ENCODE data around the gene CEP97.

The CEP97 gene

DNA sequence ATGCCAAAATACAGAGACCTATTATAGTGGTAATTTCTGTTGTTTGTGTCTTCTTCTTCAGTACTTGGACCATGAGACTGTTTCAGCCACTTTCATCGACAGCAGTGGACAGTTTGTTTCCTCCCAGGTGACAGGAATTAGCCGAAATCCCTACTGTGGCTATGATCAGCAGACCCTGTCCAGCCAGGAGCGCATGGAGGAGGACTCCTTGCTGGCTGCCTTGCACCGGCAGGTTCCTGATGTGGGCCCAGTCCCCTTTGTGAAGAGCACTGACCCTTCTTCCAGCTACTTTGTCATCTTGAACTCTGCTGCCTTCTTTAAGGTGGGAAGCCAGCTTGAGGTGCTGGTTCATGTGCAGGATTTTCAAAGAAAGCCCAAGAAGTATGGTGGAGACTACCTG, 76.8 kb downstream of the CEP97 start:
- Mint-ChIP-seq H3K4me3 (no peak overlapping the region), H3K27ac (ENCODE audit: low read depth) (peak overlapping the region; percentile 57), H3K27me3 (no peaks in the 10 kb centered on the region), H3K4me1 (peaks cover 22% of the 10 kb centered on the region), H3K9me3 (no peaks in the 10 kb centered on the region), H3K36me3 (ENCODE audit: insufficient read depth) (peaks cover 37% of the 10 kb centered on the region)
- DNase-seq (ENCODE audit: low spot score in 2 of 2), result no peak
- no peak for ATAC-seq (replicated peaks; ENCODE audit: extremely low read depth, poor library complexity, severe bottlenecking)

DNA sequence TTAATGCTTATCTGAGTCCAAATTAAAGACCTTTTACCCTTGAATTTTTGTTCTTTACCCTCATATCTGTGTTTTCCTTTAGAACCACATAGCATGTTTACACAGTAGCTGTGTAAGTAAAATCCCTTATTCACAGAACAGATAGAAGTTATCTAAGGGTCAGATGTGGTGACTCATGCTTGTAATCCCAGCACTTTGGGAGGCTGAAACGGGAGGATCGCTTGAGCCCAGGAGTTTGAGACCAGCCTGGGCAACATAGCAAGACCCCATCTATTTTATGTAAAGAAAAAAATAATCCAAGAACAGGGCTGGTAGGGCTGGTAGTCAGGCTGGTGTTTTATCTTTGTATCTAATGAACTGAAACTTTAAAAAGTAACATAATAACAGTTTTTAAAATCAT, 77.8 kb downstream of the CEP97 start:
- H3K36me3 Mint-ChIP-seq (ENCODE audit: insufficient read depth), result peaks cover 38% of the 10 kb centered on the region
- no peaks in the 10 kb centered on the region for H3K27me3 Mint-ChIP-seq
- no peak overlapping the region for H3K4me3 Mint-ChIP-seq
- no peaks in the 10 kb centered on the region for H3K9me3 Mint-ChIP-seq
- no peak overlapping the region for H3K27ac Mint-ChIP-seq (ENCODE audit: low read depth)
- H3K4me1 Mint-ChIP-seq, result peaks cover 14% of the 10 kb centered on the region
- no peak for ATAC-seq (replicated peaks; ENCODE audit: extremely low read depth, poor library complexity, severe bottlenecking)
- no peak for DNase-seq (ENCODE audit: low spot score in 2 of 2)

DNA sequence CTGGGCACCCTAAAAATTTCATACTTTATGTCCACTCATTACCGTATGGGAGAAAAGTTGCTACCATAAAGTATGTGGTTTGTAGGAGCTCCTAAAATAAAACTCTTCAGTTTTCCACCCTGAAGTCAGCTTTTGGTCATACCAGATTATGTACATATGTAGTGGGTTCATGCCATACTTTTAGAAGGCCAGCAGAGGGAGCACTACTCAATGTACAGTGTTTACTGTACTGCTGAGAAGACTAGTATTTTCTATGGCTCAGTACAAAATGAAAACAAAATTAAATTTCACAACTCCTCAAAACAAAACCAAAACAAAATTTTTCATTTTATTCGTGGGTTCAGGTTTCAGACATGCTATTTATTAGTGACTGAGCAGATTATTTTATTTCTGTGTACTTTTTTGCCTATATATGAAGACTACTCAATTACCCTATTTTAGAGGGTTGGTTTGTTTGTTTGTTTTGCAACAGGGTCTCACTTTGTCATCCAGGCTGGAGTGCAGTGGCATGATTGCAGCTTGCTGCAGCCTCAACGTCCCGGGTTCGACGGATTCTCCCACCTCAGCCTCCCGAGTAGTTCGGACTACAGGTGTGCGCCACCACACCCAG, 78.9 kb downstream of the CEP97 start:
- H3K9me3 Mint-ChIP-seq, result no peaks in the 10 kb centered on the region
- H3K27me3 Mint-ChIP-seq, result no peaks in the 10 kb centered on the region
- H3K36me3 Mint-ChIP-seq (ENCODE audit: insufficient read depth), result peaks cover 38% of the 10 kb centered on the region
- ATAC-seq (replicated peaks; ENCODE audit: extremely low read depth, poor library complexity, severe bottlenecking) (peak; percentile 99), DNase-seq (ENCODE audit: low spot score in 2 of 2) (peak in 1 of 2 donors; percentile 42)
- H3K27ac Mint-ChIP-seq (ENCODE audit: low read depth), result peak overlapping the region; percentile 78
- H3K4me3 Mint-ChIP-seq, result no peak overlapping the region
- H3K4me1 Mint-ChIP-seq, result peaks cover 14% of the 10 kb centered on the region

DNA sequence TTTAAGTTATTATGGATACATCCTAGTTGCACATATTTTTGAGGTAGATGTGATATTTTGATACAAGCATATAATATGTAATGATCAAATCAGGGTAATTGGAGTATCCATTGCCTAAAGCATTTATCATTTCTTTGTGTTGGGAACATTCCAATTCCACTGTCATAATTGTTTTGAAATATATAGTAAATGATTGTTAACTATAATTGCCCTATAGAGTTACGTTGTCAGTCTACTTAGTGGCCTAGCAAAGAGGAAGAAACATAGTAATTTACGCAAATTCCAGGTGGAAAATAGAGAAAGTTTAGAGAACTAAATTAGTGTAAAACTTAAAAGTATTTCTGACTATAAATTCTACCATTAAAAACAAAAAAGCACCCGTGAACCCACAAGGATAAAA, 79.5 kb downstream of the CEP97 start:
- peaks cover 37% of the 10 kb centered on the region for H3K36me3 Mint-ChIP-seq (ENCODE audit: insufficient read depth)
- no peak overlapping the region for H3K4me3 Mint-ChIP-seq
- H3K27ac Mint-ChIP-seq (ENCODE audit: low read depth), result peak overlapping the region; percentile 78

DNA sequence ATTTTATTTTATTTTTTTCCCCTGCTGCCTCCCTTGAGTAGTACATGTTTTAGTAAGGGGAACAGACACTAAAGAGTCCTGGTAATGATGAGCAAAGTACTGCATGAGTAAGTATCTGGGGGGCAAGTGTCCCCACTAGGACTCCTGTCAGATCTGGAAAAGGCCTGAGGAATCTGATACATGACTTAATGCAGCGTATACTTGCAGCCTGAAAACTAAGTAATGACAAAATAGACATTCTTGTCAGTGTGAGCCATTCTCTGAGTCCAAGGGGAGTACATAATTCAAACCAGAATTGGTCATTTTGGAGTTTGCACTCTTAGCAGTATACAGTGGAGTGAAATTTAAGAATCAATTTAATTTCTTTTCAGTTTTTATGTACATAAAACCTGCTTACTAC, 82.1 kb downstream of the CEP97 start:
- Mint-ChIP-seq H3K27ac (ENCODE audit: low read depth) (no peak overlapping the region), H3K36me3 (ENCODE audit: insufficient read depth) (peaks cover 34% of the 10 kb centered on the region)

More for the DNA sequence above, 79.5 kb downstream of the CEP97 start:
- ATAC-seq (replicated peaks; ENCODE audit: extremely low read depth, poor library complexity, severe bottlenecking) (no peak), DNase-seq (ENCODE audit: low spot score in 2 of 2) (no peak)
- Mint-ChIP-seq H3K27me3 (no peaks in the 10 kb centered on the region), H3K4me1 (peaks cover 17% of the 10 kb centered on the region), H3K9me3 (no peaks in the 10 kb centered on the region)

DNA sequence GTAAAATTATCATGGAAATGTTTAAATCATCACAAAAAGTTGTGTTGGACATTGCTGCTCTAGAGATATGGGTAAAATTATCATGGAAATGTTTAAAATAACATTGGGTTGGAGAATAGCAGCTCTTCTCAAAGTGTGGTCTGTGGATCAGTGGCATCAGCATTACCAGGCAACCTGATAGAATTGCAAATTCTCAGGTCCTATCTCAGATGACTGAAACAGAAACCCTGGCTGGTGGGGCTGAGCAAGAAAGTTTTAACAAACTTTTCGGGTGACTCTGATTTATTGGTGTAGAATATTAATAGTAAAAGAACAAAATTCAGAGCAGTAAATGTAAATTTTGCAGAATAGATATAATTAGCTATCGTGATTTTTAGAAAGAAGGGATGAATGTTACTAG, 83.5 kb downstream of the CEP97 start:
- Mint-ChIP-seq H3K27me3 (no peaks in the 10 kb centered on the region), H3K36me3 (ENCODE audit: insufficient read depth) (peaks cover 31% of the 10 kb centered on the region), H3K27ac (ENCODE audit: low read depth) (no peak overlapping the region), H3K4me3 (no peak overlapping the region), H3K9me3 (no peaks in the 10 kb centered on the region), H3K4me1 (peaks cover 19% of the 10 kb centered on the region)
- DNase-seq (ENCODE audit: low spot score in 2 of 2), result no peak
- no peak for ATAC-seq (replicated peaks; ENCODE audit: extremely low read depth, poor library complexity, severe bottlenecking)

More for the DNA sequence above, 82.1 kb downstream of the CEP97 start:
- H3K9me3 Mint-ChIP-seq, result no peaks in the 10 kb centered on the region
- H3K4me1 Mint-ChIP-seq, result peaks cover 19% of the 10 kb centered on the region
- no peak overlapping the region for H3K4me3 Mint-ChIP-seq
- ATAC-seq (replicated peaks; ENCODE audit: extremely low read depth, poor library complexity, severe bottlenecking), result no peak
- no peak for DNase-seq (ENCODE audit: low spot score in 2 of 2)
- no peaks in the 10 kb centered on the region for H3K27me3 Mint-ChIP-seq

DNA sequence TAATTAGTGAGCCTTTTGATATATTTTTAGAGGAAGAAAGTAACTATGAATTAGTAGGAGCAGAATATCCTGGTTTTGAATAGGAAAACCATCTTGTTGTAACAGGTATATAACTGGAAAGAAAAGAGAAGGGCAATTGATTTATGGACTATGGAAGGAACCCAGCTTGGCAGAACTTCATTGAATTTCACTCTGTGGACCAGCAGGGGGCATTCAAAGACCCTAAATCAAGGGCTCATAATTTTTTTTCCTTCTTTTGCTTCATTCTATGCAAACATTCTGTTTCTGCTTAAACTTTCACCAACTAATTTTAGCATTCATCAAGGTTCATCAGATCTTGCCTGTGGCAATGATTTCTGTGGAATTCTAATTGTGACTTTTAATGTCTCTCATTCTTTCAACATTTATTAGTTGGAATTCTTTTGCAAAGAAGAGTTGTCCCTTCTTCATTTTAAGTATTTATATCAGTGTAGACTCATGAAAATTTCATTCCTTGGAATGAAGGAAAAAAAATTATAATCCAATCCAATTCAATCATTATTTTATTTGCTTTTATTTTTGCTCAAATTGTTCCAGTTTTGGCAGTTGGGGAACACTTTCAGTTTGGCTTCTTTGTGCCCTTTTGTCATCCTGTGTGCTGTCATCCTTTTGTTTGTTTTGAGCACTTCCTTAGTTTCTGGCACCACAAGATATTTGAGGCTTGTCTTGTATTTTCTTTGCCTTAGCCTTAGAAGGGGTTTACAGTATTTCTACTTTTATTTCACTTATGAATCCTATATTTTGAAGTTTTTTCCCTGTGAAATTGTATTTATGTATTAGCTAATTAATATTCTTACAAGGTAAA, 85.0 kb downstream of the CEP97 start:
- H3K27me3 Mint-ChIP-seq, result no peaks in the 10 kb centered on the region
- H3K27ac Mint-ChIP-seq (ENCODE audit: low read depth), result peak overlapping the region; percentile 38
- DNase-seq (ENCODE audit: low spot score in 2 of 2) (no peak), ATAC-seq (replicated peaks; ENCODE audit: extremely low read depth, poor library complexity, severe bottlenecking) (peak; percentile 53)
- no peaks in the 10 kb centered on the region for H3K9me3 Mint-ChIP-seq
- no peak overlapping the region for H3K4me3 Mint-ChIP-seq
- peaks cover 18% of the 10 kb centered on the region for H3K36me3 Mint-ChIP-seq (ENCODE audit: insufficient read depth)
- peaks cover 12% of the 10 kb centered on the region for H3K4me1 Mint-ChIP-seq

DNA sequence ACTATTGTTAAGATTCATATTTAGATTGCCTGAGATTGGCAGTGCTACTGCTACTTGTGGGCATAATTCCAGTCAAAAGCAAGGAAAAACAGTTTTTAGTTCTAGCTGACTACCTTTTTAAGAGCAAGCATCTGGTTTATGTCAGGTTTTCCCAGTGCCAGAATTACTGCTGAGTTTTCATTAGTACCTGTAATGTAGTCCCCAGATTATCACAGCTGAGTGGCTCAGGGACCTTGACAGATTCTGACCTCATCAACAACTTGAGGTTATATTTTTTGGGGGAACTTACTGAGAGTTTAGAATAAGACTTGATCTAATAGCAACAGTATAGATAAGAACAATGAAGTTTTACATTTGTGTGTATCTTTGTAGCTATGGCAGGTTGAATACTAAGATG, 85.6 kb downstream of the CEP97 start:
- H3K27ac Mint-ChIP-seq (ENCODE audit: low read depth), result peak overlapping the region; percentile 38
- H3K9me3 Mint-ChIP-seq, result no peaks in the 10 kb centered on the region
- no peaks in the 10 kb centered on the region for H3K27me3 Mint-ChIP-seq
- ATAC-seq (replicated peaks; ENCODE audit: extremely low read depth, poor library complexity, severe bottlenecking), result no peak
- H3K36me3 Mint-ChIP-seq (ENCODE audit: insufficient read depth), result peaks cover 15% of the 10 kb centered on the region
- H3K4me3 Mint-ChIP-seq, result no peak overlapping the region
- H3K4me1 Mint-ChIP-seq, result peaks cover 12% of the 10 kb centered on the region
- no peak for DNase-seq (ENCODE audit: low spot score in 2 of 2)

DNA sequence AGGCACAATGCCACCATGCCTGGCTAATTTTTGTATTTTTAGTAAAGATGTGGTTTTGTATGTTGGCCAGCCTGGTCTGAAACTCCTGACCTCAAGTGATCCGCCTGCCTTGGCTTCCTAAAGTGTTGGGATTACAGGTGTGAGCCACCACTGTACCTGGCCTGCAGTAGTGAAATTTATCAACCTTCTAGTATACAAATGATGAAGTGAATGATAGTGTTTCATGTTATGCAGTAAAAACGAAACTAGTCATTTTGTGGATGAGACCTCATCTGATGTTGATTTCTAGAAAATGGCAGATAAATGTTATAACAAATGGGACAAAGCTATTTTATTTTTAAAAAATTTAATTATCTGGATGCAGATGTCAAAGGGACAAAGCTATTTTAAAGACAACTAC, 87.5 kb downstream of the CEP97 start:
- H3K27ac Mint-ChIP-seq (ENCODE audit: low read depth), result no peak overlapping the region
- no peaks in the 10 kb centered on the region for H3K27me3 Mint-ChIP-seq
- H3K36me3 Mint-ChIP-seq (ENCODE audit: insufficient read depth), result peaks cover 12% of the 10 kb centered on the region
- no peak for DNase-seq (ENCODE audit: low spot score in 2 of 2)
- no peaks in the 10 kb centered on the region for H3K9me3 Mint-ChIP-seq
- H3K4me1 Mint-ChIP-seq, result peaks cover 12% of the 10 kb centered on the region
- no peak overlapping the region for H3K4me3 Mint-ChIP-seq
- no peak for ATAC-seq (replicated peaks; ENCODE audit: extremely low read depth, poor library complexity, severe bottlenecking)

DNA sequence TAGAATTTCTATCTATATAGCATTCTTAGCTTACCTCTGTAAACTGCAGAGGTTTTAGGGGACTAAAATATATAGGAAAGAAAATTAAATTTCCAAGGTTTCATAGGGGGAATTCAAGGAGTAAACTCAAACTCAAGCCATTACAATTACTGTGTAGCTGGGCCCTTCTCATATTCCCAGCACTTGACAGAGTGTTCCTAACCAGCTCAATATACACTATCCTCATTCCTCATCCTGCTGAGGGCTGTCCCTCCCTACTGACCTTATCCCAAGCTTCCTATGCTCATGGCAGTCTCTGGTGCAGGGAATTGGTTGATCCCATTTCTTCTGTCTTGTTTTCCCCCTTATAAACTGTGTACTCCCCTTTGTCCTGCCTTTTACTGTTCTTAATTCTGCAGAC, 88.5 kb downstream of the CEP97 start:
- DNase-seq (ENCODE audit: low spot score in 2 of 2) (no peak), ATAC-seq (replicated peaks; ENCODE audit: extremely low read depth, poor library complexity, severe bottlenecking) (no peak)
- no peaks in the 10 kb centered on the region for H3K9me3 Mint-ChIP-seq
- peaks cover 12% of the 10 kb centered on the region for H3K4me1 Mint-ChIP-seq
- H3K4me3 Mint-ChIP-seq, result no peak overlapping the region
- H3K27ac Mint-ChIP-seq (ENCODE audit: low read depth), result no peak overlapping the region
- no peaks in the 10 kb centered on the region for H3K27me3 Mint-ChIP-seq
- H3K36me3 Mint-ChIP-seq (ENCODE audit: insufficient read depth), result peaks cover 13% of the 10 kb centered on the region

DNA sequence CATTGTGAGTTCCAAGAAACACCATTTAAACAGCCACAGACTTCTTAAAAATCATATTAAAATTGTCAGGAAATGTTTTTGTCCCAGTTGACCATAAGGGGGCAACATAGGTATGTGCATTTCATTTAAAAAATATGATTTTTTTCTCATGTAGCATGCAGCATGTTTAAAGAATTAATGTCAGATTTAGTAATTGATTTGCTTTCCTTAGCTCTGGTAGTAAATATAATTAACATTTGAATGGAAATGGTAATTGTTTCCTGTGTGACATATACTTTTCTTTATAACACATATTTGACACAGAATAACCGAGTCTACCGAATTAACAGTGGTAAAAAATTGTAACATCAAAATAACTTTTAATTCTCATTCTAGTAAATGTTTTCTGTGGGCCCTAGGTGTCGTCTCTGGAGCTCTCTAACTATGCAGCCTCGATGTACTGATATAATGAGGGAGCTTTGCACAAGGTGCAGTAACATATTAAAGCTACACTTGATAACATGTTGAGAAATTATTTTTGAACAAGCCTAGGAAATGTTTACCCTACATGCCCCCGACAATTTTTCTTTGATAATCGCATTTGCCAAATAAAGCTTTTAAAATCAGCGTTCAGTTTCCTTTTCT, 89.5 kb downstream of the CEP97 start:
- no peaks in the 10 kb centered on the region for H3K9me3 Mint-ChIP-seq
- ATAC-seq (replicated peaks; ENCODE audit: extremely low read depth, poor library complexity, severe bottlenecking), result no peak
- peaks cover 9% of the 10 kb centered on the region for H3K4me1 Mint-ChIP-seq
- H3K36me3 Mint-ChIP-seq (ENCODE audit: insufficient read depth), result peaks cover 17% of the 10 kb centered on the region
- no peaks in the 10 kb centered on the region for H3K27me3 Mint-ChIP-seq
- H3K27ac Mint-ChIP-seq (ENCODE audit: low read depth), result no peak overlapping the region
- no peak overlapping the region for H3K4me3 Mint-ChIP-seq
- DNase-seq (ENCODE audit: low spot score in 2 of 2), result no peak

DNA sequence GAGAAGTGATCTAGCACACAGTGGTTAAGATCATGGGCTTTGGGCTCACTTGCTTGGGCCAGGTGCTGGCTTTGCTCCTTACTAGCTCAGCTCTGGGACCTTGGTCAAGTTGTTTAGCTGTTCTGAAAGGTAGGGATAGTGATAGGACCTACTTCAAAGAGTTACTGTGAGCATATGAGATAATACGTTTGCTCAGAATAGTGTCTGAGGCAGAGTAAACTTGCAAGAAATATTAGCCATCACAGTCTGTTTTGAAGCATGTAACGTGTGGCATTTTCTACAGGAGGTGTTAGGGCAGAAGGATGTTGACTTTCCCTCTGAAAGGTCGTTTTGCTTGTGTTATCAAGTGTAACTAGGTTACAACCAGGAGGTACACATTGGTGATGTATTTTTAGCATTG, 90.4 kb downstream of the CEP97 start:
- no peak for ATAC-seq (replicated peaks; ENCODE audit: extremely low read depth, poor library complexity, severe bottlenecking)

More for the DNA sequence above, 90.4 kb downstream of the CEP97 start:
- no peak for DNase-seq (ENCODE audit: low spot score in 2 of 2)
- Mint-ChIP-seq H3K27me3 (no peaks in the 10 kb centered on the region), H3K9me3 (no peaks in the 10 kb centered on the region), H3K4me1 (peaks cover under 1% of the 10 kb centered on the region), H3K36me3 (ENCODE audit: insufficient read depth) (peaks cover 18% of the 10 kb centered on the region), H3K4me3 (no peak overlapping the region), H3K27ac (ENCODE audit: low read depth) (no peak overlapping the region)
